K562 treated with DMSO at 1 percent for 24 hours (cell line): ENCODE results near the gene ACSL4. TPM values are rescaled to one million over a fixed set of nuclear protein-coding genes. Genes with fewer than 3 reads are reported as not detected.

ENCODE experiments used
- total RNA-seq: library from RNA; unstranded; fragments of 300-600 nt; gene quantifications from 2 replicates; pipeline ENCODE4 v1.2.3, GENCODE V29; 2022; ENCODE audit warnings: low read depth; ENCODE audit not compliant: insufficient read depth

The ACSL4 gene
- total RNA-seq: 8.2 and 9.1 TPM in 2 replicates

GRCh38 chrX:109732807-109733612, at the start of gene ACSL4:
ACSL4 (minus strand) TSS chrX:109733257; CDS start chrX:109683363, 49,894 bp downstream.

GRCh38 chrX:109624641-109625616, 108.1 kb downstream of the ACSL4 start, which contains the start of gene KCNE5:
KCNE5 (minus strand) TSS chrX:109625172; CDS start chrX:109625020, 152 bp downstream.

Other genes with a start within 250 kb of the ACSL4 start
- 7.4 and 12.3 TPM in 2 replicates for gene NXT2, start 196.4 kb downstream of the ACSL4 start, total RNA-seq
- not detected in 2 replicates for gene KCNE5, start 108.1 kb downstream of the ACSL4 start, total RNA-seq